Activated T-helper 1 cell treated with anti-CD3 and anti-CD28 coated beads, Interleukin-12 subunit alpha, Interleukin-12 subunit beta, Interleukin-2, Interleukin-4 antibody, amounts not matched to agents 30 ng/mL and 10 ng/mL and 1 ng/mL, durations not matched to agents 14 hours and 24 hours and 36 hours (primary cell): ENCODE data around the gene MKX. TPM values are rescaled to one million over a fixed set of nuclear protein-coding genes. Genes with fewer than 3 reads are reported as not detected.
"Not testable (repeated sequence)": the region's sequence is repeated elsewhere in the genome, so short reads cannot be mapped to it uniquely, and the experiment has no call there.

Experiments used
- DNase-seq: peaks from one replicate; pipeline ENCODE4 v3.0.0; 2021; ENCODE audit warnings: low spot score
- H3K27ac Mint-ChIP-seq: one replicate; pipeline ENCODE4 v1.8.0; 2021; ENCODE audit warnings: mild to moderate bottlenecking, mixed read lengths
- H3K27me3 Mint-ChIP-seq: one replicate; pipeline ENCODE4 v1.8.0; 2022; ENCODE audit warnings: mild to moderate bottlenecking, moderate library complexity, mixed read lengths; ENCODE audit not compliant: insufficient read depth
- H3K36me3 Mint-ChIP-seq: one replicate; pipeline ENCODE4 v1.8.0; 2021; ENCODE audit warnings: low read depth, mixed read lengths
- H3K4me1 Mint-ChIP-seq: one replicate; pipeline ENCODE4 v1.8.0; 2021; ENCODE audit warnings: low read depth, mixed read lengths
- H3K4me3 Mint-ChIP-seq: one replicate; pipeline ENCODE4 v1.8.0; 2021; ENCODE audit warnings: mild to moderate bottlenecking, moderate library complexity, mixed read lengths
- H3K9me3 Mint-ChIP-seq: one replicate; pipeline ENCODE4 v1.8.0; 2021; ENCODE audit warnings: mixed read lengths
- intact Hi-C: fragments of 100-400 bp; cut with micrococcal nuclease; formaldehyde crosslinking; loops from one replicate; pipeline ENCODE4 v1.15.1; 2024
- total RNA-seq: library from RNA; stranded (reverse); gene quantifications from 2 replicates; pipeline ENCODE4 v1.2.3, GENCODE V29; 2022

The MKX gene
- total RNA-seq, 1 donor from 2014 or later: not detected

- Mint-ChIP-seq H3K27ac (no peak overlapping the region), H3K4me3 (no peak overlapping the region), H3K36me3 (no peaks in the 10 kb centered on the region), H3K4me1 (no peaks in the 10 kb centered on the region), H3K27me3 (peaks cover 6% of the 10 kb centered on the region), H3K9me3 (no peaks in the 10 kb centered on the region)
- intact Hi-C loops: no loop called here
- DNase-seq: no peak
Measured at GRCh38 chr10:27699776-27700175, 45.8 kb downstream of the MKX start.

- Mint-ChIP-seq H3K4me1 (no peaks in the 10 kb centered on the region), H3K27me3 (peaks cover 6% of the 10 kb centered on the region), H3K27ac (no peak overlapping the region), H3K36me3 (no peaks in the 10 kb centered on the region), H3K4me3 (no peak overlapping the region), H3K9me3 (no peaks in the 10 kb centered on the region)
- intact Hi-C loops: no loop called here
- DNase-seq: no peak
Measured at GRCh38 chr10:27698961-27699360, 46.7 kb downstream of the MKX start.

- DNase-seq: no peak
- Mint-ChIP-seq H3K9me3 (no peaks in the 10 kb centered on the region), H3K4me3 (no peak overlapping the region), H3K27ac (no peak overlapping the region), H3K36me3 (no peaks in the 10 kb centered on the region), H3K4me1 (no peaks in the 10 kb centered on the region), H3K27me3 (peaks cover 3% of the 10 kb centered on the region)
- intact Hi-C loops: no loop called here
Measured at GRCh38 chr10:27696466-27696865, 49.2 kb downstream of the MKX start.

GRCh38 chr10:27695706-27696105 lies 49.9 kb downstream of the MKX start:
- H3K27me3 Mint-ChIP-seq: peaks cover 3% of the 10 kb centered on the region
- intact Hi-C loops: no loop called here
- H3K9me3 Mint-ChIP-seq: no peaks in the 10 kb centered on the region
- H3K4me3 Mint-ChIP-seq: no peak overlapping the region
- H3K4me1 Mint-ChIP-seq: no peaks in the 10 kb centered on the region
- DNase-seq: no peak
- H3K27ac Mint-ChIP-seq: no peak overlapping the region
- no peaks in the 10 kb centered on the region for H3K36me3 Mint-ChIP-seq

GRCh38 chr10:27695088-27695487 lies 50.5 kb downstream of the MKX start:
- Mint-ChIP-seq H3K27ac (no peak overlapping the region), H3K4me3 (no peak overlapping the region), H3K9me3 (no peaks in the 10 kb centered on the region), H3K36me3 (no peaks in the 10 kb centered on the region), H3K4me1 (no peaks in the 10 kb centered on the region), H3K27me3 (peaks cover 4% of the 10 kb centered on the region)
- no peak for DNase-seq
- intact Hi-C loops: no loop called here

- H3K4me1 Mint-ChIP-seq: no peaks in the 10 kb centered on the region
- no peaks in the 10 kb centered on the region for H3K36me3 Mint-ChIP-seq
- H3K9me3 Mint-ChIP-seq: no peaks in the 10 kb centered on the region
- intact Hi-C loops: no loop called here
- no peak overlapping the region for H3K4me3 Mint-ChIP-seq
- DNase-seq: no peak
- no peak overlapping the region for H3K27ac Mint-ChIP-seq
- peaks cover 2% of the 10 kb centered on the region for H3K27me3 Mint-ChIP-seq
Measured at GRCh38 chr10:27692663-27693062, 53.0 kb downstream of the MKX start.

- Mint-ChIP-seq H3K27me3 (peaks cover 2% of the 10 kb centered on the region), H3K4me3 (no peak overlapping the region), H3K4me1 (no peaks in the 10 kb centered on the region), H3K27ac (no peak overlapping the region), H3K9me3 (no peaks in the 10 kb centered on the region), H3K36me3 (no peaks in the 10 kb centered on the region)
- intact Hi-C loops: loop anchor here (1.0 kb wide), 1 partner anchor 34 kb away; no protein-coding TSS in a partner anchor
- DNase-seq: no peak
Measured at GRCh38 chr10:27688991-27689390, 56.6 kb downstream of the MKX start.

GRCh38 chr10:27688276-27688675 lies 57.3 kb downstream of the MKX start:
- intact Hi-C loops: no loop called here
- no peaks in the 10 kb centered on the region for H3K36me3 Mint-ChIP-seq
- DNase-seq: no peak
- H3K4me1 Mint-ChIP-seq: no peaks in the 10 kb centered on the region
- H3K27me3 Mint-ChIP-seq: peaks cover 2% of the 10 kb centered on the region
- no peak overlapping the region for H3K4me3 Mint-ChIP-seq
- H3K27ac Mint-ChIP-seq: no peak overlapping the region
- H3K9me3 Mint-ChIP-seq: no peaks in the 10 kb centered on the region

GRCh38 chr10:27687743-27688142 lies 57.9 kb downstream of the MKX start:
- DNase-seq: no peak
- Mint-ChIP-seq H3K4me3 (no peak overlapping the region), H3K4me1 (no peaks in the 10 kb centered on the region), H3K27me3 (peaks cover 2% of the 10 kb centered on the region), H3K36me3 (no peaks in the 10 kb centered on the region), H3K9me3 (no peaks in the 10 kb centered on the region), H3K27ac (no peak overlapping the region)
- intact Hi-C loops: no loop called here

- Mint-ChIP-seq H3K27me3 (peaks cover 2% of the 10 kb centered on the region), H3K27ac (no peak overlapping the region), H3K9me3 (no peaks in the 10 kb centered on the region), H3K4me1 (no peaks in the 10 kb centered on the region), H3K4me3 (no peak overlapping the region), H3K36me3 (no peaks in the 10 kb centered on the region)
- intact Hi-C loops: no loop called here
- DNase-seq: no peak
Measured at GRCh38 chr10:27687326-27687725, 58.3 kb downstream of the MKX start.

GRCh38 chr10:27685681-27686080 lies 59.9 kb downstream of the MKX start:
- no peaks in the 10 kb centered on the region for H3K4me1 Mint-ChIP-seq
- no peak overlapping the region for H3K27ac Mint-ChIP-seq
- no peak for DNase-seq
- H3K4me3 Mint-ChIP-seq: no peak overlapping the region
- H3K9me3 Mint-ChIP-seq: no peaks in the 10 kb centered on the region
- intact Hi-C loops: no loop called here
- H3K27me3 Mint-ChIP-seq: peaks cover 2% of the 10 kb centered on the region
- H3K36me3 Mint-ChIP-seq: no peaks in the 10 kb centered on the region

GRCh38 chr10:27683226-27683625 lies 62.4 kb downstream of the MKX start:
- no peak for DNase-seq
- no peak overlapping the region for H3K4me3 Mint-ChIP-seq
- H3K27ac Mint-ChIP-seq: no peak overlapping the region
- intact Hi-C loops: no loop called here
- no peaks in the 10 kb centered on the region for H3K9me3 Mint-ChIP-seq
- H3K4me1 Mint-ChIP-seq: no peaks in the 10 kb centered on the region
- H3K36me3 Mint-ChIP-seq: no peaks in the 10 kb centered on the region
- peaks cover under 1% of the 10 kb centered on the region for H3K27me3 Mint-ChIP-seq

- H3K27me3 Mint-ChIP-seq, intact Hi-C loops, DNase-seq, H3K9me3 Mint-ChIP-seq, H3K4me3 Mint-ChIP-seq, H3K36me3 Mint-ChIP-seq, H3K4me1 Mint-ChIP-seq, H3K27ac Mint-ChIP-seq: not testable (repeated sequence)
Measured at GRCh38 chr10:27681795-27682194, 63.8 kb downstream of the MKX start.
